Thyroid gland (tissue), 4 donors: Measurements from ENCODE around the gene ARSA.

Experiments
- CTCF ChIP-seq, 6 experiments: fragments of 200-600 bp in 3 of 6; fragments of 450-650 bp in 3 of 6; sonication (generic) in 3 of 6; IDR thresholded peaks; one replicate each; pipeline ENCODE4 v1.5.1; 2016 to 2019; ENCODE audit warnings: antibody characterized with exemption in 6 of 6, mild to moderate bottlenecking in 2 of 6, inconsistent platforms in 1 of 6, moderate library complexity in 1 of 6
- POLR2A ChIP-seq, 2 donors: fragments of 450-650 bp; IDR thresholded peaks; one replicate each; pipeline ENCODE4 v1.6.1; 2017; ENCODE audit warnings: antibody characterized with exemption in 2 of 2, mild to moderate bottlenecking in 2 of 2, moderate library complexity in 1 of 2

GRCh38 chr22:50625131-50625567 lies 2.8 kb downstream of the ARSA start:
- TF ChIP-seq CTCF (IDR thresholded peaks at IDR 0.05) = no peak
- no peak for TF ChIP-seq POLR2A (IDR thresholded peaks at IDR 0.05)
